Activated CD4-positive, alpha-beta memory T cell treated with anti-CD3 and anti-CD28 coated beads, Interleukin-2, amount 10 ng/mL, durations not matched to agents 7 days and 5 days (primary cell): ENCODE data around the gene CREB3. TPM values are rescaled to one million over a fixed set of nuclear protein-coding genes. Genes with fewer than 3 reads are reported as not detected.
A peak's percentile ranks its signal among the peaks of the same experiment; 100 is the strongest.

Experiments used
- CTCF ChIA-PET: fragments of 350-600 bp; sonication (Branson Sonifier 250); formaldehyde crosslinking; loops from one replicate; lab custom pipeline; 2021; ENCODE audit warnings: antibody characterized with exemption, inconsistent platforms; lab: Charles Lee
- POLR2A ChIA-PET: fragments of 350-600 bp; sonication (Branson Sonifier 250); formaldehyde crosslinking; loops from one replicate; lab custom pipeline; 2021; ENCODE audit warnings: antibody characterized with exemption; lab: Charles Lee
- DNase-seq: peaks from one replicate; pipeline ENCODE4 v3.0.0-alpha.2; 2020
- H3K27ac Mint-ChIP-seq: one replicate; pipeline ENCODE4 v1.8.0; 2021; ENCODE audit warnings: mild to moderate bottlenecking, mixed read lengths
- H3K27me3 Mint-ChIP-seq: one replicate; pipeline ENCODE4 v1.8.0; 2021; ENCODE audit warnings: mixed read lengths
- H3K36me3 Mint-ChIP-seq: one replicate; pipeline ENCODE4 v1.8.0; 2021; ENCODE audit warnings: low read depth, mixed read lengths
- H3K4me1 Mint-ChIP-seq: one replicate; pipeline ENCODE4 v1.8.0; 2021; ENCODE audit warnings: mixed read lengths
- H3K4me3 Mint-ChIP-seq: one replicate; pipeline ENCODE4 v1.8.0; 2021; ENCODE audit warnings: mild to moderate bottlenecking, mixed read lengths
- H3K9me3 Mint-ChIP-seq: one replicate; pipeline ENCODE4 v1.8.0; 2021; ENCODE audit warnings: mixed read lengths
- total RNA-seq, 2 experiments: library from RNA; stranded (reverse); gene quantifications; one replicate each; pipeline ENCODE4 v1.2.3, GENCODE V29; 2021

Gene CREB3
- total RNA-seq, 2 experiments from 2014 or later = 23.2 to 24.1 TPM

- H3K9me3 Mint-ChIP-seq = no peaks in the 10 kb centered on the region
- CTCF ChIA-PET = interaction anchor here (0.6 to 2.4 kb wide), 29 partner anchors 10 to 661 kb away, joined by 3 to 28 read pairs (median 4); partner anchors contain the start of genes ARHGEF39, CCDC107, CREB3 and RMRP
- DNase-seq = peak; percentile 84
- peaks cover 42% of the 10 kb centered on the region for H3K4me1 Mint-ChIP-seq
- POLR2A ChIA-PET = interaction anchor here (0.8 to 1.9 kb wide), 11 partner anchors 8 to 434 kb away, joined by 3 to 11 read pairs (median 3); partner anchors contain the start of genes CLTA, CREB3, GBA2 and RGP1
- peak overlapping the region; percentile 90 for H3K27ac Mint-ChIP-seq
- peaks cover 27% of the 10 kb centered on the region for H3K36me3 Mint-ChIP-seq
- H3K4me3 Mint-ChIP-seq = peak overlapping the region; percentile 90
- no peaks in the 10 kb centered on the region for H3K27me3 Mint-ChIP-seq
Measured at GRCh38 chr9:35756275-35757225, 24.1 kb downstream of the CREB3 start.

- Mint-ChIP-seq H3K4me1 (peaks cover 40% of the 10 kb centered on the region), H3K9me3 (no peaks in the 10 kb centered on the region), H3K36me3 (peaks cover 22% of the 10 kb centered on the region), H3K27me3 (no peaks in the 10 kb centered on the region), H3K4me3 (peak overlapping the region; percentile 90), H3K27ac (peak overlapping the region; percentile 89)
- CTCF ChIA-PET = interaction anchor here (0.6 to 2.4 kb wide), 24 partner anchors 10 to 662 kb away, joined by 3 to 28 read pairs (median 4); partner anchors contain the start of genes ARHGEF39, CCDC107, CREB3 and RMRP
- peak; percentile 33 for DNase-seq
- POLR2A ChIA-PET = interaction anchor here (1.1 to 1.8 kb wide), 7 partner anchors 9 to 96 kb away, joined by 3 to 11 read pairs (median 3); partner anchors contain the start of genes CREB3, GBA2, RGP1 and SPAG8
Measured at GRCh38 chr9:35757226-35757891, 24.9 kb downstream of the CREB3 start.

- H3K9me3 Mint-ChIP-seq = no peaks in the 10 kb centered on the region
- no peak for DNase-seq
- H3K36me3 Mint-ChIP-seq = peaks cover 16% of the 10 kb centered on the region
- CTCF ChIA-PET = interaction anchor here (1.2 to 1.8 kb wide), 2 partner anchors 154 to 250 kb away, joined by 3 to 7 read pairs; no protein-coding TSS in a partner anchor
- peak overlapping the region; percentile 90 for H3K4me3 Mint-ChIP-seq
- POLR2A ChIA-PET = interaction anchor here (1.5 kb wide), 1 partner anchor 10 kb away, joined by 6 read pairs; no protein-coding TSS in a partner anchor
- H3K27ac Mint-ChIP-seq = peak overlapping the region; percentile 55
- no peaks in the 10 kb centered on the region for H3K27me3 Mint-ChIP-seq
- H3K4me1 Mint-ChIP-seq = peaks cover 40% of the 10 kb centered on the region
Measured at GRCh38 chr9:35757892-35758275, 25.4 kb downstream of the CREB3 start.

- DNase-seq = no peak
- Mint-ChIP-seq H3K27ac (peak overlapping the region; percentile 0), H3K27me3 (no peaks in the 10 kb centered on the region), H3K4me3 (peak overlapping the region; percentile 90), H3K9me3 (no peaks in the 10 kb centered on the region), H3K4me1 (peaks cover 40% of the 10 kb centered on the region), H3K36me3 (peaks cover 11% of the 10 kb centered on the region)
- ChIA-PET CTCF (interaction anchor here (1.2 to 1.8 kb wide), 3 partner anchors 9 to 249 kb away, joined by 3 to 7 read pairs (median 4); partner anchors contain the start of gene RGP1), POLR2A (interaction anchor here (0.9 to 1.5 kb wide), 2 partner anchors 11 to 67 kb away, joined by 3 to 6 read pairs; no protein-coding TSS in a partner anchor)
Measured at GRCh38 chr9:35758475-35759050, 26.1 kb downstream of the CREB3 start.

GRCh38 chr9:35759795-35760194, 27.3 kb downstream of the CREB3 start:
- H3K4me1 Mint-ChIP-seq = peaks cover 40% of the 10 kb centered on the region
- no peak overlapping the region for H3K27ac Mint-ChIP-seq
- no peak overlapping the region for H3K4me3 Mint-ChIP-seq
- ChIA-PET POLR2A (interaction anchor here (1.5 to 2.9 kb wide), 2 partner anchors 11 to 12 kb away, joined by 5 to 18 read pairs; partner anchors contain the start of genes GBA2 and RGP1), CTCF (interaction anchor here (0.6 to 1.8 kb wide), 3 partner anchors 10 to 156 kb away, joined by 3 to 7 read pairs (median 4); partner anchors contain the start of gene RGP1)
- no peaks in the 10 kb centered on the region for H3K9me3 Mint-ChIP-seq
- H3K27me3 Mint-ChIP-seq = no peaks in the 10 kb centered on the region
- DNase-seq = no peak
- H3K36me3 Mint-ChIP-seq = peaks cover 7% of the 10 kb centered on the region

GRCh38 chr9:35760651-35761050, 28.2 kb downstream of the CREB3 start:
- H3K4me1 Mint-ChIP-seq = peaks cover 40% of the 10 kb centered on the region
- H3K27me3 Mint-ChIP-seq = no peaks in the 10 kb centered on the region
- H3K36me3 Mint-ChIP-seq = peaks cover 7% of the 10 kb centered on the region
- CTCF ChIA-PET = interaction anchor here (0.8 to 1.5 kb wide), 2 partner anchors 24 to 32 kb away, joined by 3 read pairs; no protein-coding TSS in a partner anchor
- DNase-seq = no peak
- POLR2A ChIA-PET = interaction anchor here (1.5 to 2.9 kb wide), 2 partner anchors 11 to 12 kb away, joined by 5 to 18 read pairs; partner anchors contain the start of genes GBA2 and RGP1
- no peak overlapping the region for H3K27ac Mint-ChIP-seq
- no peak overlapping the region for H3K4me3 Mint-ChIP-seq
- H3K9me3 Mint-ChIP-seq = no peaks in the 10 kb centered on the region

- no peaks in the 10 kb centered on the region for H3K9me3 Mint-ChIP-seq
- peaks cover 22% of the 10 kb centered on the region for H3K4me1 Mint-ChIP-seq
- POLR2A ChIA-PET = no interaction called here
- DNase-seq = no peak
- H3K27me3 Mint-ChIP-seq = no peaks in the 10 kb centered on the region
- no peak overlapping the region for H3K4me3 Mint-ChIP-seq
- CTCF ChIA-PET = interaction anchor here (0.6 to 0.8 kb wide), 2 partner anchors 15 to 33 kb away, joined by 3 read pairs; no protein-coding TSS in a partner anchor
- H3K27ac Mint-ChIP-seq = no peak overlapping the region
- no peaks in the 10 kb centered on the region for H3K36me3 Mint-ChIP-seq
Measured at GRCh38 chr9:35763181-35763580, 30.7 kb downstream of the CREB3 start.

GRCh38 chr9:35763803-35764202, 31.3 kb downstream of the CREB3 start:
- no peak for DNase-seq
- Mint-ChIP-seq H3K4me1 (peaks cover 16% of the 10 kb centered on the region), H3K27ac (no peak overlapping the region), H3K9me3 (no peaks in the 10 kb centered on the region), H3K27me3 (no peaks in the 10 kb centered on the region), H3K4me3 (no peak overlapping the region), H3K36me3 (no peaks in the 10 kb centered on the region)
- ChIA-PET CTCF (interaction anchor here (0.8 to 1.2 kb wide), 2 partner anchors 9 to 67 kb away, joined by 3 read pairs; no protein-coding TSS in a partner anchor), POLR2A (no interaction called here)

GRCh38 chr9:35766997-35767396, 34.5 kb downstream of the CREB3 start:
- Mint-ChIP-seq H3K27me3 (no peaks in the 10 kb centered on the region), H3K4me3 (no peak overlapping the region), H3K4me1 (no peaks in the 10 kb centered on the region), H3K27ac (no peak overlapping the region), H3K9me3 (no peaks in the 10 kb centered on the region), H3K36me3 (no peaks in the 10 kb centered on the region)
- CTCF ChIA-PET = no interaction called here
- no peak for DNase-seq
- POLR2A ChIA-PET = no interaction called here

- no peak for DNase-seq
- POLR2A ChIA-PET = no interaction called here
- CTCF ChIA-PET = interaction anchor here (1.3 kb wide), 1 partner anchor 59 kb away, joined by 3 read pairs; no protein-coding TSS in a partner anchor
- no peaks in the 10 kb centered on the region for H3K4me1 Mint-ChIP-seq
- no peaks in the 10 kb centered on the region for H3K36me3 Mint-ChIP-seq
- H3K27me3 Mint-ChIP-seq = no peaks in the 10 kb centered on the region
- no peak overlapping the region for H3K4me3 Mint-ChIP-seq
- H3K27ac Mint-ChIP-seq = no peak overlapping the region
- H3K9me3 Mint-ChIP-seq = no peaks in the 10 kb centered on the region
Measured at GRCh38 chr9:35767458-35767857, 35.0 kb downstream of the CREB3 start.

- no peaks in the 10 kb centered on the region for H3K9me3 Mint-ChIP-seq
- H3K36me3 Mint-ChIP-seq = no peaks in the 10 kb centered on the region
- no peak for DNase-seq
- ChIA-PET CTCF (interaction anchor here (0.7 to 2.0 kb wide), 4 partner anchors 14 to 295 kb away, joined by 3 to 6 read pairs (median 4); no protein-coding TSS in a partner anchor), POLR2A (interaction anchor here (2.1 kb wide), 1 partner anchor 21 kb away, joined by 7 read pairs; the partner anchor contains the start of genes GBA2 and RGP1)
- H3K4me1 Mint-ChIP-seq = no peaks in the 10 kb centered on the region
- no peaks in the 10 kb centered on the region for H3K27me3 Mint-ChIP-seq
- no peak overlapping the region for H3K27ac Mint-ChIP-seq
- no peak overlapping the region for H3K4me3 Mint-ChIP-seq
Measured at GRCh38 chr9:35769763-35770162, 37.3 kb downstream of the CREB3 start.
